CD14-positive monocyte (primary cell): Measurements from ENCODE around the gene CNOT11. TPM values are rescaled to one million over a fixed set of nuclear protein-coding genes. Genes with fewer than 3 reads are reported as not detected.

Source experiments
- DNase-seq, 3 donors: peaks; one replicate each; pipeline ENCODE4 v3.0.0-alpha.2; 2011 to 2022
- H2AFZ ChIP-seq: 2 replicates; pipeline ENCODE4 v1.6.0; 2012; ENCODE audit warnings: mild to moderate bottlenecking, low read depth, low read length, inconsistent platforms; ENCODE audit not compliant: insufficient read depth, poor library complexity, severe bottlenecking
- H3K27ac ChIP-seq, 2 donors: 1 replicate in 1 of 2; 2 replicates in 1 of 2; pipeline ENCODE4 v1.5.1; 2012 to 2013; ENCODE audit warnings: low read length in 2 of 2, control low read depth in 1 of 2, inconsistent platforms in 1 of 2, low read depth in 1 of 2, mild to moderate bottlenecking in 1 of 2
- H3K27me3 ChIP-seq, 2 donors: one replicate each; pipeline versions ENCODE4 v1.6.0 to v1.6.1; 2011 to 2013; ENCODE audit warnings: low read length in 2 of 2; ENCODE audit not compliant: control insufficient read depth in 2 of 2, insufficient read depth in 2 of 2
- H3K36me3 ChIP-seq, 2 donors: replicated peaks in 1 of 2; 1 replicate in 1 of 2; 2 replicates in 1 of 2; pipeline versions ENCODE4 v1.5.1 to v1.6.1; 2012 to 2013; ENCODE audit warnings: low read length in 2 of 2, control low read depth in 1 of 2, inconsistent platforms in 1 of 2, mild to moderate bottlenecking in 1 of 2; ENCODE audit not compliant: insufficient read depth in 2 of 2, control insufficient read depth in 1 of 2
- H3K4me1 ChIP-seq, 2 donors: 1 replicate in 1 of 2; 2 replicates in 1 of 2; pipeline versions ENCODE4 v1.5.1 to v1.6.1; 2012 to 2013; ENCODE audit warnings: low read length in 2 of 2, control low read depth in 1 of 2, inconsistent platforms in 1 of 2, mild to moderate bottlenecking in 1 of 2, moderate library complexity in 1 of 2; ENCODE audit not compliant: insufficient read depth in 2 of 2, control insufficient read depth in 1 of 2
- H3K4me2 ChIP-seq: replicated peaks from 2 replicates; pipeline ENCODE3; 2012; ENCODE audit warnings: low read length, moderate library complexity, mild to moderate bottlenecking; ENCODE audit not compliant: poor library complexity, severe bottlenecking; ENCODE audit errors: extremely low read depth
- H3K4me3 ChIP-seq, 3 experiments: fragments of 200-600 bp in 1 of 3; sonication (generic) in 1 of 3; replicated peaks in 1 of 3; 1 replicate in 2 of 3; 2 replicates in 1 of 3; pipeline ENCODE4 v1.5.1; 2011 to 2013; ENCODE audit warnings: low read length in 3 of 3, mild to moderate bottlenecking in 3 of 3, control low read depth in 2 of 3, low read depth in 2 of 3, inconsistent platforms in 1 of 3, moderate library complexity in 1 of 3
- H3K79me2 ChIP-seq: 2 replicates; pipeline ENCODE4 v1.6.0; 2012; ENCODE audit warnings: mild to moderate bottlenecking, control low read depth, inconsistent platforms, low read length, moderate library complexity; ENCODE audit not compliant: insufficient read depth
- H3K9ac ChIP-seq: 2 replicates; pipeline ENCODE4 v1.6.0; 2017; ENCODE audit warnings: low read length, mild to moderate bottlenecking; ENCODE audit not compliant: insufficient read depth, poor library complexity, severe bottlenecking
- H3K9me3 ChIP-seq, 2 donors: replicated peaks in 1 of 2; 1 replicate in 1 of 2; 2 replicates in 1 of 2; pipeline versions ENCODE4 v1.5.1 to v1.6.1; 2012 to 2013; ENCODE audit warnings: low read length in 2 of 2, control low read depth in 1 of 2; ENCODE audit not compliant: control insufficient read depth in 1 of 2, insufficient read depth in 1 of 2
- H4K20me1 ChIP-seq: 2 replicates; pipeline ENCODE4 v1.6.0; 2012; ENCODE audit warnings: mild to moderate bottlenecking, low read length, control low read depth, moderate library complexity; ENCODE audit not compliant: insufficient read depth
- H3K27ac Mint-ChIP-seq, 7 donors: one replicate each; pipeline ENCODE4 v1.8.0; 2020; ENCODE audit warnings: mild to moderate bottlenecking in 7 of 7, mixed read lengths in 7 of 7, moderate library complexity in 6 of 7, inconsistent platforms in 2 of 7
- H3K27me3 Mint-ChIP-seq, 3 donors: one replicate each; pipeline ENCODE4 v1.8.0; 2021 to 2022; ENCODE audit warnings: low read depth in 3 of 3, mild to moderate bottlenecking in 3 of 3, mixed read lengths in 3 of 3, moderate library complexity in 3 of 3, inconsistent platforms in 1 of 3
- H3K36me3 Mint-ChIP-seq, 2 donors: one replicate each; pipeline ENCODE4 v1.8.0; 2020; ENCODE audit warnings: mixed read lengths in 2 of 2, inconsistent platforms in 1 of 2, mild to moderate bottlenecking in 1 of 2
- H3K4me1 Mint-ChIP-seq: one replicate; pipeline ENCODE4 v1.8.0; 2020; ENCODE audit warnings: mild to moderate bottlenecking, mixed read lengths
- H3K4me3 Mint-ChIP-seq, 2 donors: one replicate each; pipeline ENCODE4 v1.8.0; 2020; ENCODE audit warnings: mild to moderate bottlenecking in 2 of 2, mixed read lengths in 2 of 2, moderate library complexity in 1 of 2
- H3K9me3 Mint-ChIP-seq, 7 donors: one replicate each; pipeline ENCODE4 v1.8.0; 2020 to 2022; ENCODE audit warnings: mixed read lengths in 7 of 7, mild to moderate bottlenecking in 6 of 7, moderate library complexity in 6 of 7, inconsistent platforms in 2 of 7
- WGBS: methylation state at CpG from one replicate; pipeline ENCODE4 v1.1.5; 2013; ENCODE audit warnings: missing lambda C conversion rate; ENCODE audit not compliant: insufficient coverage; 5-methylcytosine and 5-hydroxymethylcytosine counted together
- intact Hi-C, 2 donors: fragments of 100-400 bp; cut with micrococcal nuclease; formaldehyde crosslinking; loops; one replicate each; pipeline versions ENCODE4 v1.15.0 to v1.15.1; 2023
- polyA plus RNA-seq, 3 donors: library from polyadenylated mRNA; depleted of rRNA in 1 of 3; unstranded in 2 of 3; stranded (reverse) in 1 of 3; fragments of 300-500 nt in 2 of 3; fragments of >200 nt in 1 of 3; fragmentation: Illumina TruSeq in 2 of 3; gene quantifications; 1 replicate in 2 of 3; 2 replicates in 1 of 3; pipeline ENCODE4 v1.2.3, GENCODE V29; 2012 to 2021
- TF ChIP-seq, protein P1 (sequence below): fragments of 200-600 bp; IDR thresholded peaks from one replicate; pipeline ENCODE4 v1.8.0; 2022; ENCODE audit warnings: antibody characterized with exemption, mild to moderate bottlenecking

The CNOT11 gene
- polyA plus RNA-seq, 3 donors = 38.2 to 39.0 (median 38.4) TPM

DNA sequence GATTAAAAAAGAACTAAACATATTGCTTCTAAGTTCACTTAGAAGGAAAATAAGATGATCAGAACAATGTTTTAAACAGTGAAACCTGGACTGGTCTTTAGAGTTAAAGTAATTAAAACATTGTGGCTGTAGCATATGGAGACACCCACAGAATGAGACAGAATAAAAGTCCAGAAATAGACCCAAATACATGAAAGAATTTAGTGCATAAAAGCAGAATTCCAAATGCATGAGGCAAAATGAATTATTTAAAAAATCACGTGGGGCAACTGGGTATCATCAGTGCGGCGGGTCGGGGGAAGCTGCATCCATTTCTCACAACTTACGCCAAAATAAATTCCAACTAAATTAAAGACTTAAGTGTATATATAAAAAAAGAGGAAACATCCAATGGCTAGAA lies 43.7 kb downstream of the CNOT11 start:
- H4K20me1 ChIP-seq = peaks cover 100% of the 10 kb centered on the region
- H3K4me1 ChIP-seq = peaks cover 25 to 43% of the 10 kb centered on the region in 2 donors

GRCh38 chr2:101297383-101297782 lies 44.7 kb downstream of the CNOT11 start:
- Histone ChIP-seq H3K9ac (no peak overlapping the region), H3K27ac (no peak overlapping the region), H3K27me3 (no peaks in the 10 kb centered on the region), H3K9me3 (no peaks in the 10 kb centered on the region), H3K79me2 (peaks cover 95% of the 10 kb centered on the region), H4K20me1 (peaks cover 100% of the 10 kb centered on the region), H3K4me3 (no peak overlapping the region), H2AFZ (no peak overlapping the region), H3K4me1 (peaks cover 32 to 53% of the 10 kb centered on the region in 2 donors), H3K36me3 (peaks cover 51 to 93% of the 10 kb centered on the region in 2 donors), H3K4me2 (no peak overlapping the region)
- Mint-ChIP-seq H3K27me3 (no peaks in the 10 kb centered on the region), H3K27ac (peak overlapping the region in 3 of 7 donors; percentile 8 to 28 (median 28)), H3K36me3 (peaks cover 58 to 85% of the 10 kb centered on the region in 2 donors), H3K4me3 (no peak overlapping the region), H3K4me1 (peaks cover 68% of the 10 kb centered on the region), H3K9me3 (peaks cover 0 to 2% (median 0%) of the 10 kb centered on the region in 7 donors)
- TF ChIP-seq, protein P1, sequence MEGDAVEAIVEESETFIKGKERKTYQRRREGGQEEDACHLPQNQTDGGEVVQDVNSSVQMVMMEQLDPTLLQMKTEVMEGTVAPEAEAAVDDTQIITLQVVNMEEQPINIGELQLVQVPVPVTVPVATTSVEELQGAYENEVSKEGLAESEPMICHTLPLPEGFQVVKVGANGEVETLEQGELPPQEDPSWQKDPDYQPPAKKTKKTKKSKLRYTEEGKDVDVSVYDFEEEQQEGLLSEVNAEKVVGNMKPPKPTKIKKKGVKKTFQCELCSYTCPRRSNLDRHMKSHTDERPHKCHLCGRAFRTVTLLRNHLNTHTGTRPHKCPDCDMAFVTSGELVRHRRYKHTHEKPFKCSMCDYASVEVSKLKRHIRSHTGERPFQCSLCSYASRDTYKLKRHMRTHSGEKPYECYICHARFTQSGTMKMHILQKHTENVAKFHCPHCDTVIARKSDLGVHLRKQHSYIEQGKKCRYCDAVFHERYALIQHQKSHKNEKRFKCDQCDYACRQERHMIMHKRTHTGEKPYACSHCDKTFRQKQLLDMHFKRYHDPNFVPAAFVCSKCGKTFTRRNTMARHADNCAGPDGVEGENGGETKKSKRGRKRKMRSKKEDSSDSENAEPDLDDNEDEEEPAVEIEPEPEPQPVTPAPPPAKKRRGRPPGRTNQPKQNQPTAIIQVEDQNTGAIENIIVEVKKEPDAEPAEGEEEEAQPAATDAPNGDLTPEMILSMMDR = no peak
- DNase-seq = no peak
- intact Hi-C loops = no loop called here
- no CpG with 5 or more reads among the region's 2 CpGs for WGBS

More for the DNA sequence above, 43.7 kb downstream of the CNOT11 start:
- H3K27me3 ChIP-seq = no peaks in the 10 kb centered on the region
- H3K4me2 ChIP-seq = no peak overlapping the region
- Mint-ChIP-seq H3K4me3 (no peak overlapping the region), H3K4me1 (peaks cover 59% of the 10 kb centered on the region), H3K27ac (peak overlapping the region in 1 of 7 donors; percentile 8), H3K9me3 (peaks cover 0 to 2% (median 0%) of the 10 kb centered on the region in 7 donors), H3K27me3 (no peaks in the 10 kb centered on the region), H3K36me3 (peaks cover 56 to 86% of the 10 kb centered on the region in 2 donors)
- no peak overlapping the region for H3K4me3 ChIP-seq
- peaks cover 55 to 93% of the 10 kb centered on the region in 2 donors for H3K36me3 ChIP-seq
- intact Hi-C loops = no loop called here
- no peak for DNase-seq
- no peak overlapping the region for H3K9ac ChIP-seq
- TF ChIP-seq, protein P1 = no peak
- no peaks in the 10 kb centered on the region for H3K9me3 ChIP-seq
- no peak overlapping the region for H2AFZ ChIP-seq
- H3K27ac ChIP-seq = no peak overlapping the region
- no CpG with 5 or more reads among the region's 5 CpGs for WGBS
- peaks cover 90% of the 10 kb centered on the region for H3K79me2 ChIP-seq
